GM23248 (cell line): Measurements from ENCODE around the gene MXD1. TPM values are rescaled to one million over a fixed set of nuclear protein-coding genes. Genes with fewer than 3 reads are reported as not detected.

ENCODE experiments used
- DNase-seq: peaks from one replicate; pipeline ENCODE4 v3.0.0-alpha.2; 2015
- H2AFZ ChIP-seq: fragments of 200-600 bp; sonication (generic); 2 replicates; pipeline ENCODE4 v1.6.1; 2016; ENCODE audit warnings: antibody characterized with exemption
- H3F3A ChIP-seq: fragments of 200-600 bp; sonication (generic); 2 replicates; pipeline ENCODE4 v1.6.1; 2016; ENCODE audit warnings: mild to moderate bottlenecking, antibody characterized with exemption, mixed run types; ENCODE audit not compliant: insufficient read depth
- H3K27ac ChIP-seq: fragments of 200-600 bp; sonication (generic); 2 replicates; pipeline ENCODE4 v1.5.1; 2016; ENCODE audit warnings: mild to moderate bottlenecking
- H3K27me3 ChIP-seq: fragments of 200-600 bp; sonication (generic); replicated peaks from 2 replicates; pipeline ENCODE4 v1.6.1; 2016; ENCODE audit warnings: mild to moderate bottlenecking; ENCODE audit not compliant: insufficient read depth
- H3K36me3 ChIP-seq: fragments of 200-600 bp; sonication (generic); 2 replicates; pipeline ENCODE4 v1.6.1; 2016; ENCODE audit warnings: low read depth, mild to moderate bottlenecking
- H3K4me1 ChIP-seq: fragments of 200-600 bp; sonication (generic); 2 replicates; pipeline ENCODE4 v1.6.1; 2016; ENCODE audit warnings: mild to moderate bottlenecking; ENCODE audit not compliant: insufficient read depth
- H3K4me2 ChIP-seq: fragments of 200-600 bp; sonication (generic); one replicate; pipeline ENCODE4 v1.6.1; 2016; ENCODE audit warnings: mild to moderate bottlenecking; ENCODE audit not compliant: unreplicated experiment
- H3K4me3 ChIP-seq: fragments of 200-600 bp; sonication (generic); 2 replicates; pipeline ENCODE4 v1.5.1; 2016; ENCODE audit warnings: mild to moderate bottlenecking
- H3K79me2 ChIP-seq: fragments of 200-600 bp; sonication (generic); 2 replicates; pipeline ENCODE4 v1.6.1; 2016; ENCODE audit warnings: mild to moderate bottlenecking; ENCODE audit not compliant: insufficient read depth
- H3K9ac ChIP-seq: fragments of 200-600 bp; sonication (generic); 2 replicates; pipeline ENCODE4 v1.6.1; 2016; ENCODE audit warnings: mild to moderate bottlenecking
- H3K9me2 ChIP-seq: fragments of 200-600 bp; sonication (generic); 2 replicates; pipeline ENCODE4 v1.6.1; 2016; ENCODE audit warnings: mixed run types, mild to moderate bottlenecking, moderate library complexity; ENCODE audit not compliant: insufficient read depth
- H3K9me3 ChIP-seq: fragments of 200-600 bp; sonication (generic); one replicate; pipeline ENCODE4 v1.6.1; 2017; ENCODE audit warnings: low read depth
- H4K20me1 ChIP-seq: fragments of 200-600 bp; sonication (generic); 2 replicates; pipeline ENCODE4 v1.6.0; 2016; ENCODE audit not compliant: insufficient read depth
- EZH2 ChIP-seq: fragments of 200-600 bp; sonication (generic); IDR thresholded peaks from 2 replicates; pipeline ENCODE4 v1.6.1; 2018; ENCODE audit warnings: antibody characterized with exemption, mild to moderate bottlenecking; ENCODE audit not compliant: insufficient read depth, poor library complexity, severe bottlenecking
- EZH2phosphoT487 ChIP-seq: fragments of 200-600 bp; sonication (generic); IDR thresholded peaks from 2 replicates; pipeline ENCODE4 v1.6.1; 2018; ENCODE audit warnings: antibody characterized with exemption, moderate library complexity, mild to moderate bottlenecking, low read depth; ENCODE audit not compliant: insufficient read depth
- WGBS, 2 experiments: methylation state at CpG; one replicate each; pipeline ENCODE4 v1.1.6; 2015 to 2017; ENCODE audit warnings: low lambda C conversion rate in 2 of 2, low coverage in 1 of 2; ENCODE audit errors: missing lambda C conversion rate in 2 of 2; 5-methylcytosine and 5-hydroxymethylcytosine counted together
- in situ Hi-C: fragments of 300-500 bp; cut with MboI; formaldehyde crosslinking; loops from 2 replicates; pipeline ENCODE4 v1.15.0; 2020
- polyA plus RNA-seq: library from polyadenylated mRNA; unstranded; fragments of >200 nt; fragmentation: Nextera tagmentation; extraction: Ambion mirVana; gene quantifications from 2 replicates; pipeline ENCODE4 v1.2.1, GENCODE V29; 2016
- total RNA-seq: library from RNA; depleted of rRNA; stranded (reverse); fragments of >200 nt; shearing (Covaris generic); gene quantifications from 2 replicates; pipeline ENCODE4 v1.2.3, GENCODE V29; 2014

Gene MXD1
- total and polyA plus RNA-seq, 2 experiments from 2014 or later, result 4.4 to 7.6 TPM

DNA sequence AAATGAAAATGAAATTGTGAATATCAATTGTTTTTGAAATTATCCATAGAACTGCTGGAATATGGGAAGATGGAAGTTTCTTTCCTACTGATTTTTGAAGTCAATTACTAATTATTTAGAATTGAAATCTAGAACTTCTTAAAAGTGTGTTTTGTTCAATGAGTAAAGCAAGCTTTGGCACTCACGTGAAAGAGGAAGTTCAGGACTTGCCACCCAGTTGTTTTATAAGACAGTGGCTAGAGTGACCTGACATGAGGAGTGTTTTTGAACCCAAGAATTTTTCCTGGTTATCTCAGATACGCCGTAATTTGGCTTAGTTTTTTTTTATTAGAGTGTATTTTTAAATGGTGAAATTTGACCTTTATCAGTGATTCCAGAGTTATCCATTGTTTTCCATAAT, 3.5 kb downstream of the MXD1 start:
- DNase-seq, result no peak
- peaks cover 42% of the 10 kb centered on the region for H3K79me2 ChIP-seq
- H3K4me1 ChIP-seq, result peaks cover 26% of the 10 kb centered on the region
- TF ChIP-seq EZH2, result no peak
- no peak for TF ChIP-seq EZH2phosphoT487
- in situ Hi-C loops, result loop anchor here (5.0 to 25.0 kb wide), 3 partner anchors 149 to 344 kb away; partner anchors contain the start of gene PCYOX1
- 62 to 64% methylated on average over 3 of the region's 3 CpGs for WGBS, 2 experiments
- peak overlapping the region; percentile 77 for H2AFZ ChIP-seq
- H3F3A ChIP-seq, result peaks cover 17% of the 10 kb centered on the region
- no peaks in the 10 kb centered on the region for H3K27me3 ChIP-seq
- no peaks in the 10 kb centered on the region for H3K9me3 ChIP-seq
- H3K36me3 ChIP-seq, result peaks cover 14% of the 10 kb centered on the region
- peak overlapping the region; percentile 70 for H3K9ac ChIP-seq
- H3K4me3 ChIP-seq, result peak overlapping the region; percentile 49
- H3K9me2 ChIP-seq, result no peaks in the 10 kb centered on the region
- H4K20me1 ChIP-seq, result no peaks in the 10 kb centered on the region
- H3K27ac ChIP-seq, result peak overlapping the region; percentile 87
- peak overlapping the region; percentile 86 for H3K4me2 ChIP-seq

DNA sequence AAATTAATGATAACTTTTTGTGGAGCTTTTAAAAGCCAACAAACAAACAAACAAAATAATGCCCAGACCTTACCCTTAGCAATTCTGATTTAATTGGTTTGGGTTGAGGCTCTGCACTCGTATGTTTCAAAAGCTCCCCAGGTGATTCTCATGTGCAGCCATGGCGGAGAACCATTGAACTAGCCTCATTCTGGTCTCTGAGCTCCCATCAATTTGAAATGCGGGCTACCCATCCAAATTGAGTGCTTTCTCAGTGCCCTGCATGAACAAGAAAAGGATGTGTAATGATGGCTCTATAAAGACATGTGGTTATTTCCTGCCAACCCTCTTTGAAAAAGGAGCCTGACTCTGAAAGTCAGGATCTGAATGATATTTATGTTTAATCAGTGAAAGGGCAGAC, 8.2 kb downstream of the MXD1 start:
- Histone ChIP-seq H4K20me1 (no peaks in the 10 kb centered on the region), H3K27me3 (no peaks in the 10 kb centered on the region), H3K27ac (no peak overlapping the region), H2AFZ (no peak overlapping the region), H3K9me2 (no peaks in the 10 kb centered on the region), H3K79me2 (peaks cover 17% of the 10 kb centered on the region), H3K9me3 (no peaks in the 10 kb centered on the region), H3K4me3 (no peak overlapping the region), H3K4me1 (peaks cover 4% of the 10 kb centered on the region), H3K36me3 (peaks cover 27% of the 10 kb centered on the region), H3K9ac (no peak overlapping the region), H3F3A (peaks cover 5% of the 10 kb centered on the region), H3K4me2 (no peak overlapping the region)
- no peak for DNase-seq
- in situ Hi-C loops, result loop anchor here (25.0 kb wide), 1 partner anchor 339 kb away; the partner anchor contains the start of gene PCYOX1
- TF ChIP-seq EZH2phosphoT487 (no peak), EZH2 (no peak)
- WGBS, 2 experiments, result 87 to 88% methylated on average over 3 of the region's 3 CpGs

DNA sequence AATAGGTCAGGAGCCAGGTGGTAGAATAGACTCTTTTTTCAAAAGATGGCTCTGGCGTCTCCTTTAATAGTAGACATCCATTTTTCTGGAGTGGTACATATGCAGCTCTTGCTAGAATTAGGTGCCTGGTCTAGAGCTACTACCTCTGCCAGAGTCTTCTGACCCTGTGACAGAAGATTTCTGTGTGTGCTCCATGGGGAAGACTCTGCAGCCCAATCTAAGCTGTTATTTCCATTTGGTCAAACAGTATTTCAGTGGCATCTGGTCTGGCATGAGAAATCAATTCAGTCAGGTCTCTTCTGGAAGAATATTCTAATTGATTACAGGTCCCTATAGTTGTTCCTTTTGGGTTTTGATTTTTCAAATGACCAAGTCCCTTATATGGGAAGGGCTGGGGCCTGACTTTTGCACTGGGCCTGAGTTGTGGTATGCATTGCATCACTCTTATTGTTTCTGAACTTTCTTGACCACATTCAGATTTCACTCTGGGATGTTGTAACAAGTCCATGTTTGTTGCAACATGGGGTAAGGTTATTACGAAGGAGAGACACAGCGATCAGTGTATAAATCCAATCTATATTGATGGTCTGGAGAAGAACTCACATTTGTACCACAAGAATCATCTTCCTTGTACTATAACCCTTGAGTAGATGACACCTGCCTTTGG, 12.1 kb downstream of the MXD1 start:
- H3K4me3 ChIP-seq, result no peak overlapping the region
- H3K9me2 ChIP-seq, result no peaks in the 10 kb centered on the region
- H2AFZ ChIP-seq, result no peak overlapping the region
- no peaks in the 10 kb centered on the region for H4K20me1 ChIP-seq
- H3K4me2 ChIP-seq, result no peak overlapping the region
- 72 to 80% methylated on average over 3 of the region's 3 CpGs for WGBS, 2 experiments
- TF ChIP-seq EZH2 (no peak), EZH2phosphoT487 (no peak)
- H3K4me1 ChIP-seq, result peaks cover 6% of the 10 kb centered on the region
- peak; percentile 32 for DNase-seq
- no peaks in the 10 kb centered on the region for H3K27me3 ChIP-seq
- peaks cover 21% of the 10 kb centered on the region for H3K36me3 ChIP-seq
- no peak overlapping the region for H3K27ac ChIP-seq
- in situ Hi-C loops, result no loop called here
- H3K9ac ChIP-seq, result no peak overlapping the region
- H3K79me2 ChIP-seq, result peaks cover 5% of the 10 kb centered on the region; the same call in 1 of the 2 replicates
- peaks cover 10% of the 10 kb centered on the region; the same call in 1 of the 2 replicates for H3F3A ChIP-seq
- H3K9me3 ChIP-seq, result no peaks in the 10 kb centered on the region

DNA sequence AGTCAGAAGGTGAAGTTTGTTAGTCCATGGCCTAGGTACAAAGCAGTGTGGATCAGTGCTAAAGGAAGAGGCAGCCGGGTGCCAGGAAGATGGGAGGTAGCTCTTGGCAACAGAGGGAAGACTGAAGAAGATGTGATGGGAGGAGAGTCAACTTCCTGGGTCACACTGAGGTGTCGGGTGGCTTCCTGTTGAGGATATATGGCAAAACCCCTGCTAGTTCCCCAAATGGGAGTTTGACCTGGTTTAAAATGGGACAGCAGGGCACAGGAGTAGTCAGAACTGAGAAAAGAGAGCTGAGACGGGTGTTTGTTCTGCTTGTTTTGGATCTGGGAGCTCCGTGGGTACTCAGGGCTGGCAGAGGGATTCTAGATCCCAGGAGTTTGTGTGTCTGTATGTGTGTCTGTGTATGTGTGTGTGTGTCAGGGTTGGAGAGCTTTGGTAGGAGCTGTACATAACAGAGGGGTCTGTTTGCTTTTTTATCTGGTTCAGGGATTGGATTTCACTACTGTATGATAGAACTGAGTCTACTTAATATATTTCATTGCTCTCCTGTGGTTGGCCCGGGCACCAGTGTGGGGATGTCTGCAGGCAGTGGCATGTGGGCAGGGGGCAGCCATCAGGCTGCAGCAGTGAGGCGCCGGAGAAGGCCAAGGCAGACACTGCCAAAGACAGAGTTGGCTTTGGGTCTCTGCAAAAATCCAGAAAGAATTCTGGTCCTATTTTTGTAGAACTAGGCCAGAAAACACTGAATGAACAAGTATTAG, 17.1 kb downstream of the MXD1 start:
- no peak overlapping the region for H3K4me2 ChIP-seq
- no peaks in the 10 kb centered on the region for H3K9me3 ChIP-seq
- no peak for TF ChIP-seq EZH2
- TF ChIP-seq EZH2phosphoT487, result no peak
- peak overlapping the region; percentile 43 for H3K27ac ChIP-seq
- no peaks in the 10 kb centered on the region for H4K20me1 ChIP-seq
- peaks cover 5% of the 10 kb centered on the region; the same call in 1 of the 2 replicates for H3K79me2 ChIP-seq
- no peak overlapping the region for H3K4me3 ChIP-seq
- H3K9ac ChIP-seq, result 0 out of 2 replicates have a peak overlapping the region, but pooled peaks have one; percentile 21
- peaks cover 36% of the 10 kb centered on the region for H3K4me1 ChIP-seq
- DNase-seq, result no peak
- WGBS, 2 experiments, result 57 to 60% methylated on average over 7 of the region's 7 CpGs
- H2AFZ ChIP-seq, result peak overlapping the region; percentile 54
- peaks cover 27% of the 10 kb centered on the region for H3K36me3 ChIP-seq
- no peaks in the 10 kb centered on the region for H3K9me2 ChIP-seq
- in situ Hi-C loops, result no loop called here
- no peaks in the 10 kb centered on the region for H3K27me3 ChIP-seq
- H3F3A ChIP-seq, result peaks cover 42% of the 10 kb centered on the region
